HK-2 (cell line): Measurements from ENCODE around the gene PROX1.

Experiments
- DNase-seq: peaks from one replicate; pipeline ENCODE4 v3.0.0-alpha.2; 2018; ENCODE audit not compliant: unreplicated experiment

Gene PROX1

DNA sequence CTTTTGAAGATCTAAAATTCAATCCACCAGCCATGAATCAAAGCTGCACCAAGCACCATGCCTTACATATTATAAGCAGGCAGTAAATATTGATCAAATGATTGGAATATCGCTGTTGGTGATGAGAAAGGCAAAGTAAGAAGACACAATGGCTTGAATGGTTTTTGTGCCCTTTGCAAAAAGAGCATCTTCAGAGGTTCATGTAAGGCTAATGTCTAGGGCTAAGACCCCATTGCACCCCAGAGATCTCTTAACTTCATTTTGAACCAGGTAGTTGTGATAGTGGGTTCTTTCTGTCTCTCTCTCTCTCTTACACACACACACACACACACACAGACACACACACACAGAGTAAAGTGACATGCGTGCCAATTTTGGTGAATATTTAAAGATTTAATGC, 12.0 kb downstream of the PROX1 start:
- no peak for DNase-seq

DNA sequence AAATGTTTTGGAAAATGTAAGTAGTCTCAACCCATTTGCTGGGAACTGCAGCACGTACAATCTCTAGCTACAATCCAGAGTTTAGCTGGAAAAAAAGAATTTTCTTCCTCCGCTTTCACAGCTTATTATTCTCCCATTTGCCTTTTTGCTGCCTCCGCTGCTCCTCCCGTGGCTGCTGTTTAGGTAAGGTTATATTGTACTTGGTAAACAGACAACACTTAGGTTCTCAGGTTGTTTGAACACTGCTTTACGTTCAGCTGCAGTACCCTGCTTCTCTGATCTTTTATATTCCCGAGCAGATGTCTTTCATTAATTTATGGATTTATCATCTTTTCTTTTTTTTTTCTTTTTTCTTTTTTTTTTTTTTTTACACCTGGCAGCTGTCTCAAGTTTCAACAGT, 14.3 kb downstream of the PROX1 start:
- DNase-seq = no peak

DNA sequence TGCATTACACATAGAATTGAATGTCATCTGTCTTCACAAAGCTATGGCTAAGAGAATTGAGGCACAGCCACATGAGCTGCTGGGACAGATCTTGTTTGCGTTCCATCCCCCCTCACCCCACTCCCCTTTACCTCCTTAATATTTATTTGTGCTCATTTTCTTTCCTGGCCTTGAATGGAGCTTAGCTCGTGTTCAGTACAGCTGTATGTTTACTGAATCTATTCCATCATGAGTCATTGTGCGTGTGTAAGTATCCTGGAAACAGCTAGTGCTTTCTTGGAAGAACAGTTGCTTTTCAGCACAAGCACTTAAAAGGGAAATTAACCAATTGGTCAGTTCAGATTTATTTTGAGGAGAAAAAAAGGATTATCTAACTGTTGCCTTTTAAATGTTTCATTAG, 14.7 kb downstream of the PROX1 start:
- DNase-seq = no peak

DNA sequence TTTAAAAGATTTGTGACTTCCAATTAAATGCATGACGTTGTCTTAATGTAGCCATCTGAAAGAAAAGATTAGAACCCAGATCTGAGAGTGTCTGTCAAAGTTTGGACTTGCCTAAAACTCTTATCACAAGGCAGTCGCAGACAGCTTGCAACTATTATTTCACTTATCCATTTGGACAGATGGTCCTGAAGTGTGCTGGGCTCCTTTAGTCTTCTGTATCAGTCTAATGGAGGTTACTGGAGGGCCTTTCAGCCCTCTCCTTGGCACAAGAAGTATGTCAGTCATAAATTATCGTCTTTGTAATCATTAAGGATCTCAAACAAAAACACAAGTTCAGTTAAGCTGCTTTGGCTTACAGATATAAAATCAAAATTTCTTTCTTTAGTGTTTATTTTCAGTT, 15.5 kb downstream of the PROX1 start:
- no peak for DNase-seq

DNA sequence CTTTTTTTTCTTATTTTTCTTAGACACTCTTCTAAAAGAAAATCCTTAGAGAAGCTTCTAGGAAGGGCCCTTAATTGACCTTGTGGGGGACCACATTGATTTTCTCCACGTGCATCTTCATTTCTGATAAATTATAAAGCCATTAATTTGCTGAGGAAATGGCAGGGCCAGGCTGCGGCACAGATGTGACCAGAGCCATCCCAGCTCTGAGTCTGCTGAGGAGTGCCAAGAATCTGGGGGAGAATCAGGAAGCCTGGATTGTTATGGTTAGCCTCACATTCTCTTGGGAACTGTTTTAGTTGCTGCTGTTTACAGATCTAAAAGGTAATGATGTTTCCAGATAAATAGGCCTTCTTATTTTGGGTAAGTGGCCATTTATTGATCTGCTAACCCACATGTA, 16.2 kb downstream of the PROX1 start:
- DNase-seq = no peak

DNA sequence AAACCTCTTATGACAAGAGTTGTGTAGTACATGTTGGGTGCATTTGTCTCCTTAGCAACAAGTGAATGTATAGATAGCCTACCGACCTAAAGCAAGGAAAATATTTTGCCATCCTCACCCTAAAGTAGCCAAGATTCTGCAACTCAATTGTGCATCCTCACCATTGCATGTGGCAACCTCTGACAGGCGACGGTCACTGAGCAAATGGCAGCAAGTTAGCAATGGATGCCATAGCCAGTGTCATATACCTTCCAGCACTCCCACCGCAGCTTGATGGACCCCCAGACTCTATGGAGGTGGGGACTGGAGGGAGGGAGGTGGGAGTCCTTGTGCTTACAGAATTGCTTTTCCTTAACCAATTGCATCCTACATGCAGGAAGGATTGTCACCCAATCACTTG, 17.0 kb downstream of the PROX1 start:
- no peak for DNase-seq

DNA sequence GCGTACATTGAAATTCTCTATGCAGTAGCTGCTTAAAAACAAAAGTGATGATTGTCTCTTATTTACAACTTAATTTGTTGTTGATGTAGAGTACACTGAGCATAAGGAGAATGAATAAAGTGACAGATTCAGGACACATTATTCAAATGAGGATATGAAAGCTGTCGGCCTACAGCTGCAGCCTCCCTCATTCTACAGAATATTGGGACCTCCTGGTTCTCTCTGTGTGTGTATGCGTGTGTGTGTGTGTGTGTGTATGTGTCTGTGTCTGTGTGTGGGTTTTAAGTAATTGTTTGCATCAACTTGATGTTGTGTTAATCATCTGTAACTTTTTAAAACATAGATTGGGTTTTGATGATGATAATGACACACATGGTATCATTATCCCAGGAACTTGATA, 17.9 kb downstream of the PROX1 start:
- no peak for DNase-seq

DNA sequence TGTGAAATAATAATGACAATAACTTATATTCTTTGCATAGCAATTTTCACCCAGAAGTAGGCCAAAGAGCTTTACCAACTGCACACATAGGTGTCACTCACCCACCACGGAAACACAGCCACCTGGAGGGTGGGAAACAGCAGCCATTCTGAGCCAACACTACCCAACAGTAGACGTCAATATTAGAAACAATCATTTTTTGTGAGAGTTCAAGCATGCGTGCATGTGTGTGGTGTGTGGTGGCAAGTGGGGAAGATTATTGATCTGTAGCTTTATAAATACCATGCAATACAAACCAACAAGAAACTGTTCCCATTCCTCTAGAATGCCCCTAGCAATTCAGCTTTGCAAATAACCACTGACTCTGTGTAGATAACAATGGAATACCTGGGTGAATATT, 19.1 kb downstream of the PROX1 start:
- DNase-seq = no peak

DNA sequence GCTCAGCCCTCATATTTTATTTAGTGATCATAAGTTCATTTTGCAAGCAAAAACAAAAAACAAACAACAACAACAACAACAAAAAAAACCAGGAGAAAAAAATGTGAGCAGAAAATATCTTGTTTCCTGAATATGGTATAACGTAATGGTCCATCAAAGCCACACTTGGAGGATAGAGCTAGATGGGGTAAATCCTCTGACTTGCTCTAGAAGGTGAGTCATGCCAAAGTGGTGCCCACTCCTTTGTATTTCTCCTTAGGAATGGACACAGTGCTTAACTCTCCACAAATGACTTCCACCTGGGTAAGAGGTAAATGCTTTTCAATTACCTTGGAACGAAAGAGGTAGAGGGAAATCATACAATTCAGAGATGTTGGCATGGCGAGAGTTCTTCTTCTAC, 20.6 kb downstream of the PROX1 start:
- DNase-seq = no peak

DNA sequence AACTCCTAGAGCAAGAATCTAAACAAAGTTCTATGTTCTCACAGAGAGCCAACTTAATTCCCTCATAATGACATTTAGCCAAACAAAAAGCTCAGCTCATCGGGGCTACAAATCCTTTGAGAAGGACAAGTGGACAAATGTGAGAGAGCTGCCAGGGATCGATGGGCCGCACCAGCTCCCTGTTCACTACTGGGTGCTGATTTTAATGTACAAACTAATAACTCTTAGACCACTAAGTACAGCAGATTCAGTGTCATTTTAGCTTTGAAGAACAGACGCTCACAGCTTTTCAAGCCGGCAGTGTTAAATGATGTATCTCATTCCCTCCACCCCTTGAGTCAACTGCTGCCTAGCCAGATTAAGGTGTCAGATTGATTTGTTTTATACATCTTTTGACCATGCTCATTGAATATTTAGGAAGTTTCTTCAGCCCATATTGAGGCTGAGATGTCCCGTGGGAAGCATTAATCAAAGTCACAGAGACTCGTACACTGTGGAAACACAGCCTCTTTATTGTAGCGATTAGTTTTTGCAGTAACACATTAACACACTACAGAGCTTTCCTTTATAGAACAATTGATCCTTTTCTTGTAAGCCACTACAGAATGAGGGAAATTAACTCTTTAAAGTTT, 21.1 kb downstream of the PROX1 start:
- DNase-seq = no peak

DNA sequence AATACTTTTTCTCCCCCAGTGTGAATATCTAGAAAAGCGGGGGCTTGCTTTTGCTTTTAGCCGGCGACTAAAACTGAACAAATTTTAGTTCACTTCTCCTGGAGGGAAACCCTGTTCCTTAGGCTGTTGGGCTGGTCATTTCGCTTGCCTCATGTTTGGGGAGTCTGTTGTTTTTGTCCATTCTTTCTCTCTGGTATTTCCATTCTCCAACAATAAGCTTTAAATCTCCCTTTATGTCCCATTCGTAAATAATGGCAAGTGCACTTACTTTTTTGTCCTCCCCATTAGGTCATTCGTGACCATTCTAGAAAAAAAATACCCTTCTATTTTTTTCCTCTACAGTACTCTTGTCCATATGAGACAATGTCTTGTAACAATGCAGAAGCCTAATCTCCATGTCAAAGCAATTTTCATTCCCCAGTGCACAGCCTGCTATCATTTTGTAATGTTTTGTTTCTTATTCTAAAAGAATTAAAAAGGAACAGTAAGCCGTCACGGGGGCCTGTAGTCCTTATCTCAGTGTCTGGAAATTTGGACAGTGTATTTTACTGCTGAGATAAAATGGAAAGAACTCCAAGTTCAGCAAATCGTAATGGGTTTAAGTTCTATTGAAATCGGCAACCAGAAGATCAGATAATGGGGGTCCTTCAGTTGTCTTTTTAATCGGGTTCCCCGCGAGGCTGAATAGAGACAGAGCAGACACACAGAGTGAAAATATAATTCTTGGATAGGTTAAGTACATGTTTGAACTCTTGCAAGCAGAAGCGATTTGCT, 21.8 kb downstream of the PROX1 start:
- DNase-seq = no peak

DNA sequence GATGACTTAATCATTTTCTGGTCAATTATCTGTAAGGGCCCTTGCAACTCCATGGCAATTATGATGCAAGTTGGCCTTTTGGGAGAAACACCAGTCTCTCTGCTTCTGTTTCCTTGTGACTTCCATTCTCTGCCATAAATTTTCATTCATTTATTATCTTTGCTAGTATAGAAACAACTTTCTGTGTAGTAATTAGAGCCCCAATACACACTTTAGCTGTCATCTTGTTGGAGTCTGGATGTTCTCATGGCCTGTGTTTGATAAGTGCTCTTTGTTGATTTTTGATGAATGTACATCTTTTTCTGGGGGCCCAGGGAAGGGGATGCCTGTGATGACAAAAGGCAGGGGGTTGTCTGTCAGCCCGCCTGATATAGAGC, 22.4 kb downstream of the PROX1 start:
- no peak for DNase-seq

DNA sequence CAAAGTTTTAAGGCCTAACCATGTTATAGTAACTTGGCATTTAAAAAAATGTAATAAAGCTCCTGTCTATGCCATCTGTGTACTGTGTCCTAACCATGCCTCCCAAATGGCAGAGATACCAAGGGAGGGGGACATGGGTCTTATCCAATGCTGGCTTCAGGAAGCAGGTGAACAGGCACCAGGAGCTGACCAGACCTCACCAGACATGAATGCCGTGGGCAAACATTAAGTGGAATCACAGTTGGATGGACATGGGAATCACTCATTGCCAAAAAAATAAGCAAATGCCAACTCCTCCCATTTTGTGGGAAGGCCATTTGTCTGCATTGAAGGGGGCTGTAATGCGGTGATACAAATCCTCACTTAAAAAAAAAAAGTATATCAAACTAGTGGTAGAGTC, 22.9 kb downstream of the PROX1 start:
- no peak for DNase-seq

DNA sequence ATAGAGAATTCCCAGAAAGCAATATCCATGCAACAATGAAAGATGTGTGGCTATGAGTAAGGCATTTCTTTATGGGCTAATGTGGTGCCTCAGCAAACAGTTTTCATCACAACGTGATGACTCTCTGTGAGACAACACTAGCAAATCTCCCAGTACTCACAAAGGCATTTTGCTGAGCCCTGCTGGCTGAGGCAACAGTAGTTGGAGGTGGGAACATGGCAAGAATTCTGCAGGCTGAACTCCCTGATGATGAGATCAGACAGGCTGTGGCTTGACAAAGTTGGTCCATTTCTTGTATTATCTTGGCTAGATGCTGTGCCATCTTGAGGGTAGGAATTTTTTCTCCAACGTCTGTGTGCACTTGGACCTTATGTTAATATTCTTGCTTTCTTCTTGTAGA, 24.6 kb downstream of the PROX1 start:
- DNase-seq = no peak

DNA sequence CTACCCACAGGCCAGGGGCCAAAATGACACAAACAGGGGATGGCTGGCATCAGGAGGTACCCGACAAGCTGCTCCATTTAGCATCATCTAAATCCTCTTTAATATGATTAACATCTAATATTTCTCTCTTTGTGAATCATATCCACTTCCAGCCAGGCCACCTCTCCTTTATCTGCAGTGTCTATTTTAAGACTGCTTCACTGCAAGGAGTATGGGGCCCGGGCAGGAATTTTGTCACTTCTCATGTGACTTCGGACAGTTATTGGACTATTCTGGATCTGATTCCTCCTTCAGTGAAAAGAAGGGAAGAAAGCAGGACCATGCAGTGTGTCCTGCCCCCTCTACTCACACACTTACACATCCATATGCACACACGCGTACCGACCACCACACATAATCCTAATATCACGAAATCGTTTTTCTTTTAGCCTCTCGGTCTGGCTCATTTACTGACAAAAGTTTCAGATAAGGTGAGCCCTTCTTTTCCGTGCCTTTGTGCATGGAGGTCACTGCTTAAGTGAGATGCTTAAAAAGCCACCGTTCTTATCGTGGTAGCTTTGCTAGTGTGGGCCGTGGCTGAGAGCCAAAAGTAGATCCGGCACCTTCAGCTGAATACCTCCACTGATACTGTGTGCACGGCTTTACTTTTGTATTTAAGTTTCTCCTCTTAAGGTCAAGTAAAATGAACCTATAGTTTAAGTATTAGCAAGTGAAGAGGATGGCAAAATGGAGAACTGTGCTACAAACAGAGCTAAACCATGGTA, 26.0 kb downstream of the PROX1 start:
- DNase-seq = no peak

DNA sequence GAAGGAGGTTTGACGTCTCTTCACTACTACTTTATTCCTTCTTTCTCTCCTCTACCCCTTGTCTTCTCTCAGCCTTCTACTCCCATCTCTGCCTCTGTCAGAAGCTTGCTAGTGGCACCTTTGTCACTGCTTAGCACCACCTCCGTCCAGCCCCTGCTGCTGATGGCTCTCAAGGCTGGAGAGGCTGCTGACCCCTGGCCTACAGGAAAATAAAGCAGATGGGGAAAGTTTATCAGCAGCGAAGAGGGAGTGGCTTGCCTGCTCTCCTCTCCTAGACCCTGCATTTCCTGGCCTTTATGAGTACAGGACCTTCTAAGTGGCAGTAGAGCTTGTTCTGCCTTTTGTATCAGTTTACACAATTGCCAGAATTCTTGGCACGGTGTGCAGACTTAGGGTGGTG, 27.0 kb downstream of the PROX1 start:
- DNase-seq = no peak

DNA sequence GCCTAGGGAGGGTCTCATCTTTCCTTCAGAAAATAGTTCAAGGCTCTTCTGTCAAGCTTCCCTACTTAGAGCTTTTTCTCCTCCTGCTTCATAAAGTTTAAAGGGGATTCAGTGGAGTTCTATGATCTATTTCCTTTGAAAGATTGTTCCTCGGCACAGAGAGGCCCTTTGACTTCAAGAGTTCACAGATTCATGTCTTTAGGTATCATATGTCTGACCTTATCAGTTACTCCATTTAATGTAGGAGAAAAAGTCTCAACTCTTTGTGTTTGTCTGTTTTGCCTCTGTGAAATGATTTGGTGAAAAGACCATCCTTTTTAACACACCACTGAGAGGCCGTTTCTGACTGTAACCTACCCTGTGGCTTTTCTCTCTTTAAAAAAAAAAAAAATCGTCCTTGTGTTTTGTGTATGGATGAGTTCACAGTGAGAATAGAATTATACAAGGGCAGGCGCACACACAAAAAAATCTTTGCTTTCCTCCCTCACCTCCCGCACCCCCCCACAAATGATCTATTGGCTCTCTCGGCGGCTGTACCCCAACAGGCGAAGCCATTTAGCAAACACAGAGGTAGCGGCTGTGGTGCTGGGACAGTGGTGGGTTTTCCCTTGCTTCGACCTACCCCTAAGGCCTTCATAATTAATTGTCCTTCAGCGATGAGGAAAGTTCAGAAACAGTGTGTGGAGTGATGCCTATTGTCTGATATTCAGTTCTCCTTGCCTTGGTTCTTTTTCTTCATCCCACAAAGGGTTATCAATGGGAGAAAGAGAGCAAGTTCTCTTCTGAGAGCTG, 29.6 kb downstream of the PROX1 start:
- no peak for DNase-seq

DNA sequence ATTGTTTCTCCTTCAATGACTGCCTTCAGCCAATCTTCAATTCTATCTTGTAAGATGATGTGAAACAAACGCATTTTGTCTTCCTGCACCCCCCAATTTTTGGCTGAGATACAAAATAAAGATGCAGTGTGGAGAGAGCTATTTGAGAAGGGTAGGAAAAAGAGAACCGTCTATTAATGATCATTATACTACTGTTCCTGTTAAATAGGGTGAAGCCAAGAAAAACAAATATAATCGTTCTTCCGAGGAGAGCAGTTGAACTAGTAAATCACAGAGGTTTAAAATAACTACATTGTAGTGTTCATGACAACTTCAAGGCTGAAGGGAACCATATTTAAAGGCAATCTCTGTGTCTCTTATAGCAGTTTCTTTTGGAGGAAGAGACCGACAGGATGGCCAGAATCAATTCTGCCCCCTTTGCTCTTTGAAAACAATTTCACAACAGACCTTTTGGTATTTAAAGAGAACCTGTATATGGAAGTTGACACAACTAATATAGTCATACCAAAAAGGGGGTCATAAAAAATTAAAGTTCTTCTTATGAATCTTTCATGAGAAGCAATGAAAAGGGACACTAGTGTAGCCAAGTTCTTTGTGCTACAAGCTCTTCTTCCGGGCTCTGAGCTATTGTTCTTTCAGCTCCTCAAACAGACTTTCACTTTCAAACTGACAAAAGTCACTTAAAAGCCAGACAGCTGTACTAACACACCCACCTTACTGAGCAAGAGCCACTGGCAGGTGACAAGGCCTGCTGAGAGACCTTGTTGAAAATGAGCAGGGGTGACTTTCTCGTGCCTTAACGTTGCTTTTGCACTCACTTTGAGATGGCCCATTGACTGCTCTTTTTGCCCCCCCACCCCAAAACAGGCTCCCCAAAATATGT, 30.9 kb downstream of the PROX1 start:
- DNase-seq = no peak

DNA sequence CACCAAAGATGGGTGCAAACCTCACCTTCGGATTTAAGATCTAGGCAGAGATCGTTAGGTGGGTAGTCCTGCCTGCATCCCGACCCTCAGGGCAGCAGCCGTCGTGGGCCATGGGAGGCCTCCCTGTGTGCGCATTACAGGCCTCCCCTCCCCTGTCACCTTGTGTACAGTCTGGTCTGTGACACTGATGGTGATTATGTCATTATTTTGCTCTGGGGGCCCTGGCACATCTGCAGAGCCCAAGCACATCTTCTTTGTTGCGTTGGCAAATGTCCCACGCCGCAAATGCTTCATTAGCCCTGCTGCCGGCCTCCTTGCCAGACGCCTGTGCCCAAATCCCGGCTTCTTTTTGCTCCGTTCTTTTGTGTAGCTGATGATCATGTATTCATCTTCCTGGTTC, 31.7 kb downstream of the PROX1 start:
- no peak for DNase-seq

DNA sequence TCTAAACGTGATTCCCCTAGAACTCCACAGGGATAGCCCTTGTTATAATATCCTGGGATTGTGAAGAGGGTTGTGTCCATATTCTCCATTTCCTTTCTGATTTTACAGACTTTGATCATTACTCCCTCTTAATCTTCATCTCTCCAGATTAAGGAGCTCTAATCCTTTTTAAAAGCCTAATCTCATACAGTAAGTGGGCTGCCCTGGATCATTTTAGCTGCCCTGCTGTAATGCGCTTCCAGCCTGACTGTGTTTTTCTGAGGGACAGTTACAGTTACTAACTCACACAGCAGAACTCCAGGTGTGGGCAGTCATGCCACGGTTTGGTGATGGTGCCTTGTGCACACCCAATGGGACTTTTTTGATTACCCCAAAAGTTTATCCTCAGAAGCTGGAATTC, 33.5 kb downstream of the PROX1 start:
- DNase-seq = no peak

DNA sequence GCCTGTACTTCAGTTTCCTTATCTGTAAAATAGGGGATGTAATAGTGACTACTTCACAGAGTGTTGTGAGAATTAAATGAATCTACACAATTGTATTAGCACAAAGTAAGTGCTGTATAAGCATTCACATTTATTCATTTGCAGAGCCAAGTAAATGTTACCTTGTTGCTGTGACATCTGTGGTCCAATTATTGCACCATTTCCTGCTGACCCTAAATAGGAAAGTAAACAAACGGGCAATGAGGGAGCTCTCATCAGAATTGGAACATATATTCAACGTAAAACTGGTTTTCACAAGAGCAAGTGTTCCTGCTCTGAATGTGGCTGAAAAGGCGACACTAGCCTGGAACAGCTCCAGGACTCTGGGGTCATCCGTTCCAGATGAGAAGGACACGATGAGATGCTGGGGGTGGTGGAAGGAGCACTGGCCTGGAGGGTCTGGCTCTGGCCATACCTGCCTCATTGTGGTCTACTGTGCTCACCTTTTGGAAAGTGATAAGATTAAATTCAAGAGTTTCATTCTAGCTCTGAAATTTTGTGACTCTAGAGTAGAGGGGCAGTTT, 34.5 kb downstream of the PROX1 start:
- no peak for DNase-seq
